PC-9 (cell line): Measurements from ENCODE around the gene ALCAM. TPM values are rescaled to one million over a fixed set of nuclear protein-coding genes. Genes with fewer than 3 reads are reported as not detected.

Experiments used
- BruUV-seq: library from RNA; stranded (reverse); fragments of 400-500 nt; replicated peaks from 2 replicates; lab custom pipeline; 2021; lab: Mats Ljungman, UMichigan
- CTCF ChIA-PET: fragments of 300-600 bp; sonication (Branson Sonifier 250); formaldehyde crosslinking; loops from one replicate; lab custom pipeline; 2022; ENCODE audit warnings: antibody characterized with exemption; lab: Charles Lee
- POLR2A ChIA-PET: fragments of 300-600 bp; sonication (Branson Sonifier 250); formaldehyde crosslinking; loops from one replicate; lab custom pipeline; 2022; ENCODE audit warnings: antibody characterized with exemption; ENCODE audit not compliant: unreplicated experiment; lab: Charles Lee
- DNase-seq, 2 experiments: peaks; one replicate each; pipeline versions ENCODE4 v3.0.0 to v3.0.0-alpha.2; 2015 to 2022; ENCODE audit warnings: mixed read lengths in 1 of 2
- H2AFZ ChIP-seq: fragments of 200-600 bp; sonication (generic); 2 replicates; pipeline ENCODE4 v1.8.1; 2017; ENCODE audit warnings: antibody characterized with exemption
- H3F3A ChIP-seq: fragments of 200-600 bp; sonication (generic); 2 replicates; pipeline ENCODE4 v1.8.1; 2017; ENCODE audit warnings: antibody characterized with exemption, mild to moderate bottlenecking, low read depth; ENCODE audit not compliant: insufficient read depth
- H3K27ac ChIP-seq: fragments of 200-600 bp; sonication (generic); 2 replicates; pipeline ENCODE4 v1.6.1; 2016; ENCODE audit warnings: mixed run types
- H3K27me3 ChIP-seq: fragments of 200-600 bp; sonication (generic); 2 replicates; pipeline ENCODE4 v1.6.1; 2016; ENCODE audit warnings: low read depth, mixed run types; ENCODE audit not compliant: insufficient read depth
- H3K36me3 ChIP-seq: fragments of 200-600 bp; sonication (generic); 2 replicates; pipeline ENCODE4 v1.6.1; 2016; ENCODE audit warnings: low read depth, mixed run types
- H3K4me1 ChIP-seq: fragments of 200-600 bp; sonication (generic); replicated peaks from 2 replicates; pipeline ENCODE4 v1.6.1; 2016; ENCODE audit warnings: mixed run types; ENCODE audit not compliant: insufficient read depth
- H3K4me2 ChIP-seq: fragments of 200-600 bp; sonication (generic); 2 replicates; pipeline ENCODE4 v1.6.1; 2017; ENCODE audit warnings: mixed run types
- H3K4me3 ChIP-seq: fragments of 200-600 bp; sonication (generic); 2 replicates; pipeline ENCODE4 v1.6.1; 2016; ENCODE audit warnings: mixed run types
- H3K79me2 ChIP-seq: fragments of 200-600 bp; sonication (generic); 2 replicates; pipeline ENCODE4 v1.6.1; 2017; ENCODE audit warnings: low read depth, mixed run types
- H3K9me2 ChIP-seq: fragments of 200-600 bp; sonication (generic); 2 replicates; pipeline ENCODE4 v1.8.1; 2017; ENCODE audit warnings: mild to moderate bottlenecking; ENCODE audit not compliant: insufficient read depth
- H3K9me3 ChIP-seq: fragments of 200-600 bp; sonication (generic); 2 replicates; pipeline ENCODE4 v1.8.1; 2016; ENCODE audit warnings: low read depth; ENCODE audit not compliant: insufficient read depth
- H4K20me1 ChIP-seq: fragments of 200-600 bp; sonication (generic); 2 replicates; pipeline ENCODE4 v1.8.1; 2017; ENCODE audit not compliant: insufficient read depth
- EZH2 ChIP-seq: fragments of 200-600 bp; sonication (generic); IDR thresholded peaks from 2 replicates; pipeline ENCODE4 v1.8.0; 2017; ENCODE audit warnings: antibody characterized with exemption, low read depth
- intact Hi-C: fragments of 100-400 bp; cut with micrococcal nuclease; formaldehyde crosslinking; loops from one replicate; pipeline ENCODE4 v1.10.0; 2022; ENCODE audit not compliant: unreplicated experiment
- total RNA-seq: library from RNA; stranded (reverse); gene quantifications from 2 replicates; pipeline ENCODE4 v1.2.3, GENCODE V29; 2021
- TF ChIP-seq, protein P1 (sequence below): fragments of 200-600 bp; sonication (generic); conservative IDR thresholded peaks from 2 replicates; pipeline ENCODE4 v1.6.1; 2017; ENCODE audit warnings: mixed run types, antibody characterized with exemption, mild to moderate bottlenecking, moderate library complexity

Gene ALCAM
- total RNA-seq, 1 experiment from 2014 or later, result 132 TPM

DNA sequence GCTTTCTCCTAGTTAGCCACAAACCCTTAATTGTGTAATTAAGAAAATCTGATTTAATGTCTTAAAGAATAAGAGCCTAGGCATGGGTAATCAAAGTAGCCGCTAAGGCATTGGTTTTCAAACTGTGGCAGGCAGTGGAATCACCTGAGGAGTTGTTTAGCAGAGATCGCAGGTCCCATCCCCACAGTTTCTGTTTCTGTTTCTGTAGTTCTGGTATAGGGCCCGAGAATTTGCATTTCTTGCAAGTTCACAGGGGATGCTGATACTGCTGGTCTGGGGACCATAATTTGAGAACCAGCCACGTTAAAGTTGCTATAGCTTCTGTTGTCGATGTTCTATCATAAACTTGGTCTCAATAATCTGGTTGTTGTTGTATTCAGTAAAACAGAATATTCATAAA is 204.3 kb downstream of the ALCAM start:
- no TSS peak for BruUV-seq

DNA sequence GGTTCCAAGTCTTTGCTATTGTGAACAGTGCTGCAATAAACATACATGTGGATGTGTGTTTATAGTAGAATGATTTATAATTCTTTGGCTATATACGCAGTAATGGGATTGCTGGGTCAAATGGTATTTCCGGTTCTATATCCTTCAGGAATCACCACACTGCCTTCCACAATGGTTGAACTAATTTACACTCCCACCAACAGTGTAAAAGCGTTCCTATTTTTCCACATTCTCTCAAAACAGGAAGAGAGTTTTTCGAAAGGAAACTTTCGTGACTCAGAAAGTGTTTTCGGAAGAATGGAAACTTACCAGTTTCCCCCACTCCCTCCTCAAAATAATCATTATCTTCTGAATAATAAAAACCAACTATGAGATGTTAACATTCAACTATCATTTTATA is 205.8 kb downstream of the ALCAM start:
- BruUV-seq, result no TSS peak
- Histone ChIP-seq H3K4me1 (no peaks in the 10 kb centered on the region), H3K9me3 (no peaks in the 10 kb centered on the region), H3K4me3 (no peak overlapping the region), H3K9me2 (no peaks in the 10 kb centered on the region), H3K79me2 (no peaks in the 10 kb centered on the region), H3K27me3 (no peaks in the 10 kb centered on the region), H3K36me3 (no peaks in the 10 kb centered on the region), H2AFZ (no peak overlapping the region), H3K27ac (no peak overlapping the region), H3K4me2 (no peak overlapping the region), H4K20me1 (no peaks in the 10 kb centered on the region), H3F3A (no peaks in the 10 kb centered on the region)
- no peak for DNase-seq
- ChIA-PET POLR2A (no interaction called here), CTCF (no interaction called here)
- TF ChIP-seq EZH2, result no peak
- TF ChIP-seq, protein P1, sequence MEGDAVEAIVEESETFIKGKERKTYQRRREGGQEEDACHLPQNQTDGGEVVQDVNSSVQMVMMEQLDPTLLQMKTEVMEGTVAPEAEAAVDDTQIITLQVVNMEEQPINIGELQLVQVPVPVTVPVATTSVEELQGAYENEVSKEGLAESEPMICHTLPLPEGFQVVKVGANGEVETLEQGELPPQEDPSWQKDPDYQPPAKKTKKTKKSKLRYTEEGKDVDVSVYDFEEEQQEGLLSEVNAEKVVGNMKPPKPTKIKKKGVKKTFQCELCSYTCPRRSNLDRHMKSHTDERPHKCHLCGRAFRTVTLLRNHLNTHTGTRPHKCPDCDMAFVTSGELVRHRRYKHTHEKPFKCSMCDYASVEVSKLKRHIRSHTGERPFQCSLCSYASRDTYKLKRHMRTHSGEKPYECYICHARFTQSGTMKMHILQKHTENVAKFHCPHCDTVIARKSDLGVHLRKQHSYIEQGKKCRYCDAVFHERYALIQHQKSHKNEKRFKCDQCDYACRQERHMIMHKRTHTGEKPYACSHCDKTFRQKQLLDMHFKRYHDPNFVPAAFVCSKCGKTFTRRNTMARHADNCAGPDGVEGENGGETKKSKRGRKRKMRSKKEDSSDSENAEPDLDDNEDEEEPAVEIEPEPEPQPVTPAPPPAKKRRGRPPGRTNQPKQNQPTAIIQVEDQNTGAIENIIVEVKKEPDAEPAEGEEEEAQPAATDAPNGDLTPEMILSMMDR, result no peak
- intact Hi-C loops, result no loop called here

More for the DNA sequence above, 204.3 kb downstream of the ALCAM start:
- no peak overlapping the region for H2AFZ ChIP-seq
- H3K27me3 ChIP-seq, result no peaks in the 10 kb centered on the region
- no peak overlapping the region for H3K4me2 ChIP-seq
- no peaks in the 10 kb centered on the region for H3K4me1 ChIP-seq
- no peaks in the 10 kb centered on the region for H3K9me3 ChIP-seq
- intact Hi-C loops, result no loop called here
- no peak for DNase-seq
- no peak overlapping the region for H3K27ac ChIP-seq
- H3F3A ChIP-seq, result no peaks in the 10 kb centered on the region; the same call in 1 of the 2 replicates
- H4K20me1 ChIP-seq, result no peaks in the 10 kb centered on the region
- no peaks in the 10 kb centered on the region for H3K79me2 ChIP-seq
- no peak overlapping the region for H3K4me3 ChIP-seq
- CTCF ChIA-PET, result no interaction called here
- H3K9me2 ChIP-seq, result no peaks in the 10 kb centered on the region
- POLR2A ChIA-PET, result no interaction called here
- H3K36me3 ChIP-seq, result no peaks in the 10 kb centered on the region
- TF ChIP-seq EZH2, result no peak
- TF ChIP-seq, protein P1, result no peak

- Histone ChIP-seq H3K27me3 (no peaks in the 10 kb centered on the region), H2AFZ (no peak overlapping the region), H4K20me1 (no peaks in the 10 kb centered on the region), H3K4me1 (no peaks in the 10 kb centered on the region), H3K4me3 (no peak overlapping the region), H3K27ac (no peak overlapping the region), H3K36me3 (no peaks in the 10 kb centered on the region), H3F3A (no peaks in the 10 kb centered on the region), H3K9me2 (no peaks in the 10 kb centered on the region), H3K79me2 (no peaks in the 10 kb centered on the region), H3K4me2 (no peak overlapping the region), H3K9me3 (no peaks in the 10 kb centered on the region; the same call in 1 of the 2 replicates)
- ChIA-PET POLR2A (interaction anchor here (0.6 kb wide), 1 partner anchor 217 kb away, joined by 5 read pairs; no protein-coding TSS in a partner anchor), CTCF (no interaction called here)
- TF ChIP-seq, protein P1, result no peak
- TF ChIP-seq EZH2, result no peak
- intact Hi-C loops, result no loop called here
- no peak for DNase-seq
- no TSS peak for BruUV-seq
Observed at GRCh38 chr3:105579439-105579838, 212.7 kb downstream of the ALCAM start.
